GM12873 (cell line): ENCODE measurements around the gene MARK4.

Experiments used
- TF ChIP-seq, protein P1 (sequence below): IDR thresholded peaks from 2 replicates; pipeline ENCODE4 v1.5.1; 2012; ENCODE audit warnings: low read depth, mild to moderate bottlenecking, moderate library complexity, low read length, control low read depth; ENCODE audit not compliant: insufficient read depth; ENCODE audit errors: missing control alignments

MARK4 gene

DNA sequence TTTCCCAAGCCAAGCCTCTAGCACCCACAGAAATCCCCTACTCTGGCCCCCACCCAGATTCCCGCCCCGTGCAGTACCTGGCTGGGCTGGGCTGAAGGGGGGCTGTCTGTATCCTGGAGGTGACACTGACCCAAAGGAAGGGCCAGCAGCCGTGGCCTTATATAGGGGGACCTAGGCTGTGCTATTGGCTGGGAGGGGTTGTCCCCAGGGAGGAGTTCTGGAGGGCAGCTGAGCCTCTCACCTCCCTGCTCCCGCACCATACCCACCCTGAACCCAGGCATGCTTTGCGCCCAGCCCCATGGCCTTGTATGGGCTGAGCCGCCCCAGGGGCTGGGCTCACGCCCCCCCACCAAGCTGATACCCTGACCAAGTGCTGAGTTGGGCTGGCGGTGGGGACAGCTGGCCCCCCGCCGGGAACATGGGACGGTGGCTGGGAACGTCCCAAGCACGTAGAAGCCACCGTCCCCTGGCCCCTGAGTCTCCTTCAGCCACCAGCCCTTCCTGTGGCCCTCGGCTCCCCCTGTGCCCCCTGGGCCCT, 71.7 kb downstream of the MARK4 start, which contains the start of gene CKM:
TSS of gene CKM (minus strand) at position 132 of the 538 bp plus-strand sequence. CDS start 3,162 bp downstream, outside the sequence.
- TF ChIP-seq, protein P1, sequence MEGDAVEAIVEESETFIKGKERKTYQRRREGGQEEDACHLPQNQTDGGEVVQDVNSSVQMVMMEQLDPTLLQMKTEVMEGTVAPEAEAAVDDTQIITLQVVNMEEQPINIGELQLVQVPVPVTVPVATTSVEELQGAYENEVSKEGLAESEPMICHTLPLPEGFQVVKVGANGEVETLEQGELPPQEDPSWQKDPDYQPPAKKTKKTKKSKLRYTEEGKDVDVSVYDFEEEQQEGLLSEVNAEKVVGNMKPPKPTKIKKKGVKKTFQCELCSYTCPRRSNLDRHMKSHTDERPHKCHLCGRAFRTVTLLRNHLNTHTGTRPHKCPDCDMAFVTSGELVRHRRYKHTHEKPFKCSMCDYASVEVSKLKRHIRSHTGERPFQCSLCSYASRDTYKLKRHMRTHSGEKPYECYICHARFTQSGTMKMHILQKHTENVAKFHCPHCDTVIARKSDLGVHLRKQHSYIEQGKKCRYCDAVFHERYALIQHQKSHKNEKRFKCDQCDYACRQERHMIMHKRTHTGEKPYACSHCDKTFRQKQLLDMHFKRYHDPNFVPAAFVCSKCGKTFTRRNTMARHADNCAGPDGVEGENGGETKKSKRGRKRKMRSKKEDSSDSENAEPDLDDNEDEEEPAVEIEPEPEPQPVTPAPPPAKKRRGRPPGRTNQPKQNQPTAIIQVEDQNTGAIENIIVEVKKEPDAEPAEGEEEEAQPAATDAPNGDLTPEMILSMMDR, result no peak

DNA sequence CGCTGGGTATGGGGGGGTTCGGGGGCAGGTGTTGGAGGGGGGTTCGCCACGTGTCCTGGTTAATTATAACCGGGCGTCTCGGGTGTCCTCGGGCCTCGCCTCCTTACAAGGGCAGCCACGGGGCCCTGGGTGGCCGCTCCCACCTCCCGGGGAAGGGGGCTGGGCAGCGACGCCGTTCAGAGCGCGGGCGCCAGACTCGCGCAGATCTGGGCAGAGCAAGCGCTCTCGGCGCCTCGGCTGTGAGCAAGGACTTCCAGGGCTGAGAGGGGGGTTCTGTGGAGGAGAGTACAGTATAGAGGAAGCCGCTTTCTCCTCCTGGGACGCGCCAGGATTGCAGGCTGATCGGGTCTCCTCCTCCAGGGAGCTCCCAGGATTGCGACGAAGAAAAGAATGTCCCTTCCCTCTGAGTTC, 72.6 kb downstream of the MARK4 start:
- TF ChIP-seq, protein P1, result no peak

DNA sequence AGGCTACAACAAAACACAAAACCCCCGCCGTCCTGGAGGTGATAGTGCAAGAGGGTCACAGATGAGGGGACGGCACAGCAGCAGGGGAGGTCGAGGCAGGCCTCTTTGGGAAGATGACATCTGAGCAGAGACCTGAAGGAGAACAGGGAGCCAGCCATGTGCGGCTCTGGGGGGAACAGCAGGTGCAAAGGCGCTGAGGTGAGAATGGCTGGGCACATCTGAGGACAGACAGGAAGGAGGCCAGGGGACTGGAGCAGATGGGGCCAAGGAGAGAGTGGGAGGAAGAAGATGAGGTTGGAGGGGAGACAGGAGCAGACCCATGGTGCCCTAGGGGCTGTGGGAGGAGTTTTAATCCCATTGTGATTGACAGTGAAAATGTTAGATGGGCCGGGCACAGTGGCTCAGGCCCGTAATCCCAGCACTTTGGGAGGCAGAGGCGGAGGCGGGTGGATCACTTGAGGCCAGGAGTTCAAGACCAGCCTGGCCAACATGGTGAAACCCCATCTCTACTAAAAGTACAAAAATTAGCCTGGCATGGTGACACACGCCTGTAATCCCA, 73.4 kb downstream of the MARK4 start:
- TF ChIP-seq, protein P1, result no peak

DNA sequence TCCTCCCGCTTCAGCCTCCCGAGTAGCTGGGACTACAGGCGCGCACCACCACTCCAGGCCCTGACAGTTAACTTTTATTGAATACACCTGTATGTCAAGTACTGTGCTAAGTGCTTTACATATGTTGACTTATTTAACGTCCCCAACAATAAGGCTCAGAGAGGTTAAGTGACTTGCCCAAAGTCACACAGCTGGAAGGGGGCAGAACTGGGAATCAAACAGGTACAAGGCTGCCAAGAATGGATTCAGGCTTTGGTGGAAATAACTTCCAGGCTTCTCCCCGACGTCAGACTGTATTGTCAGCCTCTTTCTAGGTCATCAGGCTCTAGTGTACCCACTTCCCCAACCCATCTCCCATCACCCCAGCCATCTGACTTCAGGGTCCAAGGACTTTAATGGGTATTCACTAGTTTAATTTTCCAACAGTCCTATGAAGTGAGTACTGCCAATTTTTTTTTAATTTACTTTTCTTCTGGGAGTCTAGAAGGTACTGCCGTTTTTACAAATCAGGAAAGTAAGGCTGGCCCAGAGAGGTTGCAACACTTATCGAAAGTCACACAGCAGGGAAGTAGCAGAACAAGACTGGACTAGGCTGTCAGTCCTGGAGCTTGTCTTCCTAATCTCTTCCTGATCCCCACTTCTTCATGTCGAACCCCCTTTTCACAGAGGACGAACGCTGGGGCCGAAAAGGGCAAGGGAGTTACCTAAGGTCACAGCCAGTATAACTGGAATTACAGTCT, 76.5 kb downstream of the MARK4 start:
- TF ChIP-seq, protein P1, result no peak

DNA sequence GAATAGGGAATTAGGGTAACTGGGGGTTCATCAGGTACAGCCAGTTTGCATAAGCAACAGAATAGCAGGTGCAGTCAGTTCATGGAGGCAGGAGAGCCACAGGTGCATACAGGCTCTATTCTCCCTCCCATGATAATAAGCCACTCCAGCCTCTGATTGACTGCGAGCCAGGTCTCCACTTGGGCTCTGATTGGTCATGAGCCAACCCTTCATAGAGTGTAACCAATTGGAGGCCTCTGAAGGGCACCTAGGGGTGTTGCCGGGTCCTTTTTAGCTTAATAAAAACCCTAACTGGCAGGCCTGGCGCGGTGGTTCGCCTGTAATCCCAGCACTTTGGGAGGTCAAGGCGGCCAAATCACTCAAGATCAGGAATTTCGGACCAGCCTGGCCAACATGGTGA, 80.3 kb downstream of the MARK4 start:
- TF ChIP-seq, protein P1, result no peak

DNA sequence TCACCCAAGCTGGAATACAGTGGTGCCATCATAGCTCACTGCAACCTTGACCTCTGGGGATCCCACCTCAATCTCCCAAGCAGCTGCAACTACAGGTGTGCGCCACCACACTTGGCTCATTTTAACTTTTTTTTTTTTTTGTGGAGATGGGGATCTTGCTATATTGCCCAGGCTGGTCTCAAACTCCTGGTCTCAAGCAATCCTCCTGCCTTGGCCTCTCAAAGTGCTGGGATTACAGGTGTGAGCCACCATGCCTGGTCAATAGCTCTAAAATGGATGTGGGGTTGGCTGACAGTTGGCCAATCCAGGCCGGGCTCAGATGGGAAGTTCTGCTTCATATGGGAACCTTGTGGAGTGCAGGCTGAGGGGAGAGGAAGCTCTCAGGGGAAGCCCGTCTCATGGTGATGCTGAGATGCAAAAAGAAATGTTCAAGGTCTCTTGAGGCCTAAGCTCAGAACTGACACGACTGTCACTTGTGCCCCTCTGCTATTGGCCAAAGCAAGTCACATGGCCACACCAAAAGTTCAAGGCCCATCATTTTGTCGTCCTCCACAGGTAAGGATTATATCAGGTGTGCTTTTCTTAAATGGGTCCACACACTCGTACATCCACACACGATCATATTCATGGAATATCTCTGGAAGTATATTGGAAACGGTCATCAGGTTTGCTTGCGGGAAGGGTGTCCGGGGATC, 82.7 kb downstream of the MARK4 start:
- TF ChIP-seq, protein P1, result no peak

DNA sequence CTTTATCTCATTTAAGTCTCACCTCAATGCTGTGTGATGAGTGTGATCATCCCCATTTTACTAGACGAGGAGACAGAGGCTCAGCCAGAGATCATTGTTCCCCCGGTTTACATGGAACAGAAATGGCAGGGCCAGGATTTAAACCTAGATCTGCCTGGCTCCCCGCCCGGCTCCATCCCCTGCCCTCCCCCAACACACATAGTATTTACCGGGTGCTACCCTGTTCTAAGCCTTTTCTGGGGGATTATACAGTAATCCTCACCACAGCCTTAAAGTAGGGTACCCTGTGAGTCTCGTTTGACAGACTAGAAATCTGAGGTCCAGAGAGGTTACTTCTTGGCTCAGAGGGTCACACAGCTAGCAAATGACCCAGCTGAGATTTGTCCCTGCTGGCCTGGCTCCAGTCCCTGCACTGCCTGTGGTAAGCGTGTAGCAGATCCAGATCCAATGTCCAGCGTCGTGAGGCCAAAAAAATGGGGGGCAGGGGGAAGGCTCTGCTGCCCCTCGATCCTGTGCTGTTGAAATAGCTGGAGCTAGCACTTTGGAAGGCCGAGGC, 85.7 kb downstream of the MARK4 start:
- TF ChIP-seq, protein P1, result no peak
